ENCODE data around the gene RUVBL2.

The RUVBL2 gene

DNA sequence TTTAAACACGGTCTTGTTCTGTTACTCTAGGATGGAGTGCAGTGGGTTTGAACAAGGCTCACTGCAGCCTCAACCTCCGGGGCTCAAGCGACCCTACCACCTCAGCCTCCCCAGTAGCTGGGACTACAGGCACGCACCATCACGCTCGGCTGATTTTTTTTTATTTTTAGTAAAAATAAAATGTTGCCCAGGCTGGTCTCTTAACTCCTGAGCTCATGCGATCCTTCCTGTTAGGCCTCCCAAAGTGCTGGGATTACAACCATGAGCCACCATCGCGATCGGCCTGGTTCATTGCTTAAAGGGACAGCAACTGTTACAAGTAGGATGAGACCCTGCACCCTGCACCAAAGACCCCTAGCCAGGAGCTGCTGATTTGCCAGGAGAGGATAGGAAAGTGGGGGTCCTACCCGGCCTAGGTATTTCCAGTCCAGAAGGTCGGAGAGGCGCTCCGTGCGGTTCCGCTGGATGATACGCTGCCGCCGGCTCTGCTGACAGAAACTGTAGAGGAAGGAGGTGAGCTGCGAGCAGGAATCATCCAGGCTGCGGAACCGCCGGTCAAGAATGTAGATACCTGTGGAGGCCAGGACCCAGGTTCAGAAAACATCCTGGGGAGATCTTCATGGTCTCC lies 23.4 kb upstream of the RUVBL2 start:
- Histone ChIP-seq H3K27ac (ENCODE audit: insufficient read depth, low read depth, low read length, poor library complexity, severe bottlenecking) (no peak overlapping the region), H3K36me3 (ENCODE audit: control insufficient read depth, insufficient read depth, low read length) (peaks cover 26% of the 10 kb centered on the region), H3K9me3 (ENCODE audit: control insufficient read depth, low read length) (no peaks in the 10 kb centered on the region), H3K27me3 (ENCODE audit: control insufficient read depth, insufficient read depth, low read length, poor library complexity, severe bottlenecking) (no peaks in the 10 kb centered on the region), H3K4me1 (ENCODE audit: control insufficient read depth, insufficient read depth, low read length) (peaks cover 5% of the 10 kb centered on the region), H3K4me3 (ENCODE audit: insufficient read depth, low read depth, low read length) (no peak overlapping the region)
- WGBS, 2 experiments = 95 to 97% methylated on average over 23 of the region's 23 CpGs

DNA sequence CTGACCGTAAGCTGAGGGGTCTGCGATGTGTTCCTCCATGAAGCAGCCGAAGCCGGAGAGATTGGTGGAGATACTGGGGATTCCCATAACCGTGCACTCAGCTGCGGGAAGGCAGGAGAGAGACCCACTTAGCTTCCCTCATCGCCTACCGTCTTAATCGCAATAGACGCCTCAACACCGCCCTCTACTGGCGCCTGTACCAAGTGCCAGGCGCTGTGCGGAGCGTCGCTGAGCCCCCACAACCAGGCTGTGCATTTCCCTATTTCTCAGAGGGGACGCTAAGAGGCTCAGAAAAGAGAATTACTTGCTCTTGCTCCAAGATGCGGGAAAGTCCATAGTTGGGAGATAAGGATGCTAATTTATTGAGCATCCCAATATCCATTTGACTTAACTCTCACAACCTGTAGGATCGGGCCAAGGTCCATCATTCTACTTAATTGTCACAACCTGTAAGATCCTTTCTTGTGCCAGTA lies 22.7 kb upstream of the RUVBL2 start:
- no peak overlapping the region for H3K27ac ChIP-seq (ENCODE audit: insufficient read depth, low read depth, low read length, poor library complexity, severe bottlenecking)
- H3K4me1 ChIP-seq (ENCODE audit: control insufficient read depth, insufficient read depth, low read length) = peaks cover 5% of the 10 kb centered on the region
- peaks cover 26% of the 10 kb centered on the region for H3K36me3 ChIP-seq (ENCODE audit: control insufficient read depth, insufficient read depth, low read length)

DNA sequence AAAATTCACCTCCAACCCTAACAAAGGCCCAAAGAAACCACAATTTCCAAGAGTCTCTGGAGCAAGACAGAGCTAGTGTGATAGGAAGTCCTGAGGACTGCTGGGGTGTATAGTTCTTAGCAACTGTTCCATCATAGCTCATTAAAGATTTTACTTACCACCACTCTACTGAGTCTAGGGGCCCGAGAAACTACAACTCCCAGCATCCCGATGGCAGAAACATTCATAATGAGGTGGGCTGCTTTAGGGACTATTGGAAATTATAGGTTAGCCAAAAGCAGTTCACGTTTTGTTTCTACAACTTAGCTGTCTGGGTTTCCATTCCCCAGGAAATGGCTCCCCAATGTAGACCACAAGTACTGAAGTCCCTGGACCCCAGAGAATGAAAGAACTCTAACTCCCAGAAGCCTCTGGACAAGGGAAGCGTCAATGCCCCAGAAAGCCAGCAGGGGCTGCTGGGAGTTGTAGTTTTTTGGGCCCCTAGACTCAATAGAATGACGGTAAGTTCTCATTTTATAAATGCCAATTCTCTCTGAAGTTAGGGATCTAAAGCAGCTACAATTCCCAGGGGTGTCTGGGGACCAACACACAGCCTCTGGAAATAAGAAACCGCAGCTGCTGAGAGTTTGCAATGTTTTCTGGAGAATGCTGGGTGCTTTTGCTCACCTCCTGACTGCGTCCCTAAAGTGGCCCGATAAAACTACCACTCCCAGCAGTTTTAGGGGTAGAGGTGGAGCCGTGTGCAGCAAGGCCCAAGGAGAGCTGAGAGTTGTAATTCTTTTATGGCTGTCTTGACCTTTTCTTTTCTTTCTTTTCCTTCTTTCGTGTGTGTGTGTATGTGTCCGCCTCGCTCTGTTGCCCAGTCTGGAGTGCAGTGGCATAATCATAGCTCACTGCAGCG lies 17.5 kb upstream of the RUVBL2 start:
- 89% methylated on average over 13 of the region's 13 CpGs for WGBS, 2 experiments
- H3K36me3 ChIP-seq (ENCODE audit: control insufficient read depth, insufficient read depth, low read length) = peaks cover 7% of the 10 kb centered on the region

More for the DNA sequence above, 22.7 kb upstream of the RUVBL2 start:
- 26 to 29% methylated on average over 18 to 19 of the region's 19 CpGs for WGBS, 2 experiments
- H3K4me3 ChIP-seq (ENCODE audit: insufficient read depth, low read depth, low read length) = no peak overlapping the region
- H3K27me3 ChIP-seq (ENCODE audit: control insufficient read depth, insufficient read depth, low read length, poor library complexity, severe bottlenecking) = no peaks in the 10 kb centered on the region
- H3K9me3 ChIP-seq (ENCODE audit: control insufficient read depth, low read length) = no peaks in the 10 kb centered on the region

DNA sequence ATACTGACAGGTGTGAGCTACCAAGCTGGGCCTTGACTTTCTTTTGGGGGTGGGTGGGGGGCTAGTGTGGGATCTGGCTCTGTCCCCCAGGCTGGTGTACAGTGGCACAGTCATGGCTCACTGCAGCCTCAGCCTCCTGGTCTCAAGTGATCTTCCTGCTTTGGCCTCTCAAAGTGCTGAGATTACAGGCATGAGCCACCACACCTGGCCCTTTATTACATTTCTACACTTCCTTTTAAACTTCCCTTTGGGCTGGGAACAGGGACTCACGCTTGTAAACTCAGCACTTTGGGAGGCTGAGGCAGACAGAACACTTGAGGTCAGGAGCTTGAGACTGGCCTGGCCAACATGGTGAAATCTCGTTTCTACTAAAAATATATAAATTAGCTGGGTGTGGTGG lies 16.6 kb upstream of the RUVBL2 start:
- Histone ChIP-seq H3K27me3 (ENCODE audit: control insufficient read depth, insufficient read depth, low read length, poor library complexity, severe bottlenecking) (no peaks in the 10 kb centered on the region), H3K4me3 (ENCODE audit: insufficient read depth, low read depth, low read length) (no peak overlapping the region), H3K36me3 (ENCODE audit: control insufficient read depth, insufficient read depth, low read length) (peaks cover 7% of the 10 kb centered on the region), H3K4me1 (ENCODE audit: control insufficient read depth, insufficient read depth, low read length) (no peaks in the 10 kb centered on the region), H3K27ac (ENCODE audit: insufficient read depth, low read depth, low read length, poor library complexity, severe bottlenecking) (no peak overlapping the region), H3K9me3 (ENCODE audit: control insufficient read depth, low read length) (no peaks in the 10 kb centered on the region)
- 91 to 94% methylated on average over 2 of the region's 2 CpGs for WGBS, 2 experiments

More for the DNA sequence above, 17.5 kb upstream of the RUVBL2 start:
- Histone ChIP-seq H3K27me3 (ENCODE audit: control insufficient read depth, insufficient read depth, low read length, poor library complexity, severe bottlenecking) (no peaks in the 10 kb centered on the region), H3K4me1 (ENCODE audit: control insufficient read depth, insufficient read depth, low read length) (no peaks in the 10 kb centered on the region), H3K9me3 (ENCODE audit: control insufficient read depth, low read length) (no peaks in the 10 kb centered on the region), H3K4me3 (ENCODE audit: insufficient read depth, low read depth, low read length) (no peak overlapping the region), H3K27ac (ENCODE audit: insufficient read depth, low read depth, low read length, poor library complexity, severe bottlenecking) (no peak overlapping the region)

DNA sequence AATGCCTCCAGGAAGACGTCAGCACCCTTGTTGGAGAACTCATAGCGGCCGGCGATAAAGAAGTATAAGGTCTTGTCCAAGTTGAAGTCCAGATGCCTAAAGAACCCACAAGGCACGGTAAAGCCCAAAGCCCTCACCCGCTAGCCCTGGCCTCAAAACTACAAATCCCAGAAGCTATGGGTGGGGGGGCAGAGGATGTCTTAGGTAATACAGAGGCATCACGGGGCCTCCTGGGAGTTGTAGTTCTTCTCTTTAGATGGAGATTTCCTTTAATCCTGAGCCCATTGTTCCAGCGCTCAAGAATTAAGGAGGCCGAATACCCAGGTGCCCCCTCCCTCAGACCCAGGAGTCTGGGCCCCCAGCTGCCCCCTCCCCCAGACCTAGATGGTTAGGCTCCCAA lies 11.4 kb upstream of the RUVBL2 start:
- no peaks in the 10 kb centered on the region for H3K27me3 ChIP-seq (ENCODE audit: control insufficient read depth, insufficient read depth, low read length, poor library complexity, severe bottlenecking)
- 96% methylated on average over 9 of the region's 9 CpGs for WGBS, 2 experiments
- no peaks in the 10 kb centered on the region for H3K4me1 ChIP-seq (ENCODE audit: control insufficient read depth, insufficient read depth, low read length)
- H3K27ac ChIP-seq (ENCODE audit: insufficient read depth, low read depth, low read length, poor library complexity, severe bottlenecking) = no peak overlapping the region
- H3K36me3 ChIP-seq (ENCODE audit: control insufficient read depth, insufficient read depth, low read length) = peaks cover 5% of the 10 kb centered on the region
- H3K9me3 ChIP-seq (ENCODE audit: control insufficient read depth, low read length) = no peaks in the 10 kb centered on the region
- no peak overlapping the region for H3K4me3 ChIP-seq (ENCODE audit: insufficient read depth, low read depth, low read length)

DNA sequence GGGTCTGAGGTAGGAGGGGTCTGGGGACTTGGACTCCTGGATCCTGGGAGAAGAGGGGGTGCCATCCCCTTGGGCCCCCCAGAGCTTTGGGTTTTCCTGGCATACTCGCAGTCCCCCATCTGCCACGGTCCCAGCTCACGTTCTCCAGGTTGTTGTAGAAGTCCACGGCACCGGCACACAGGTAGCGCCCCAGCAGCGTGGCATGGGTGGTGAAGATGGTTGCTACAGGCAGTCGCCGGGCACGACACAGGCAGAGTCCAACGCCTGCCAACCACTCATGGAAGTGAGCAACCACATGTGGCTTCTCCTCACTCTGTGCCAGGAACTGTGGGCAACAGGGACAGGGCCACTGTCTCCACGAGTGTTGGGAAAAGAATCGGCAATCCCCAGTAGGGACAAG lies 8.0 kb upstream of the RUVBL2 start:
- 95 to 97% methylated on average over 13 of the region's 13 CpGs for WGBS, 2 experiments
- Histone ChIP-seq H3K36me3 (ENCODE audit: control insufficient read depth, insufficient read depth, low read length) (peaks cover 13% of the 10 kb centered on the region), H3K27me3 (ENCODE audit: control insufficient read depth, insufficient read depth, low read length, poor library complexity, severe bottlenecking) (no peaks in the 10 kb centered on the region)

DNA sequence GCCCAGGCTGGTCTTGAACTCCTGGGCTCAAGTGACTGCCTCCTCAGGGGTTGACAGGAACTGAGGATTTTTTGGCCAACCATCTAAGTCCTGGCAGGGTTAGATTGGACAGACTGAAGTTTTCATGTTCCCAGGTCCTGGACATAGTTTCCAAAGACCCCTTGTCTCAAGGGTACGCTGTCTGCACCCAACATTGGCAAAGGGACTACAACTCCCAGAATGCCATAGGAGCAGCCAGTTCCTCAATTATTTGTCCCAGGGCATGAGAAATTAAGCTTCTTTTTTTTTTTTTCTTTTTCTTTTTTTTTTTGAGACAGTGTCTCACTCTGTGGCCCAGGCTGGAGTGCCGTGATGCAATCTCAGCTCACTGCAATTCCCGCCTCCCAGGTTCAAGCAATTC lies 7.5 kb upstream of the RUVBL2 start:
- WGBS, 2 experiments = 95 to 96% methylated on average over 3 of the region's 3 CpGs
- no peaks in the 10 kb centered on the region for H3K27me3 ChIP-seq (ENCODE audit: control insufficient read depth, insufficient read depth, low read length, poor library complexity, severe bottlenecking)
- H3K36me3 ChIP-seq (ENCODE audit: control insufficient read depth, insufficient read depth, low read length) = peaks cover 13% of the 10 kb centered on the region
- H3K27ac ChIP-seq (ENCODE audit: insufficient read depth, low read depth, low read length, poor library complexity, severe bottlenecking) = no peak overlapping the region
- H3K4me1 ChIP-seq (ENCODE audit: control insufficient read depth, insufficient read depth, low read length) = peaks cover 1% of the 10 kb centered on the region
- H3K9me3 ChIP-seq (ENCODE audit: control insufficient read depth, low read length) = no peaks in the 10 kb centered on the region
- no peak overlapping the region for H3K4me3 ChIP-seq (ENCODE audit: insufficient read depth, low read depth, low read length)

More for the DNA sequence above, 8.0 kb upstream of the RUVBL2 start:
- Histone ChIP-seq H3K4me1 (ENCODE audit: control insufficient read depth, insufficient read depth, low read length) (no peaks in the 10 kb centered on the region), H3K27ac (ENCODE audit: insufficient read depth, low read depth, low read length, poor library complexity, severe bottlenecking) (no peak overlapping the region), H3K4me3 (ENCODE audit: insufficient read depth, low read depth, low read length) (no peak overlapping the region), H3K9me3 (ENCODE audit: control insufficient read depth, low read length) (no peaks in the 10 kb centered on the region)

DNA sequence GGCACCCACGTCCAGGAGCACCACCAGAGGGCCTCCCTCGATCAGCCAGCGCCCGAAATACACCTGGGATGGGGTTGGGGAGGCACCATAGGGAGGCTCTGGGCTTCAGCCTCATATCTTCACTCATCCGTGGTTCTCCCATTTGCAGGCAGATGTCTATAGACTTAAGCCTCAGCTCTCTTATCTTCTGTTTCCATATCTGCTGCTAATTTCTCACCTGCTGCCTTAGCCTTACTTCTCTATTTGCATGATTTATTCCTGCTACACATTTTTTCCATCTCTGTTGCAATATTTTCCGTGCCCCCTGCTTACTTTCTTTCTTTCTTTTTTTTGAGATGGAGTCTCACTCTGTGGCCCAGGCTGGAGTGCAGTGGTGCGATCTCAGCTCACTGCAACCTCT lies 6.4 kb upstream of the RUVBL2 start:
- Histone ChIP-seq H3K27ac (ENCODE audit: insufficient read depth, low read depth, low read length, poor library complexity, severe bottlenecking) (no peak overlapping the region), H3K36me3 (ENCODE audit: control insufficient read depth, insufficient read depth, low read length) (peaks cover 13% of the 10 kb centered on the region), H3K9me3 (ENCODE audit: control insufficient read depth, low read length) (no peaks in the 10 kb centered on the region), H3K4me3 (ENCODE audit: insufficient read depth, low read depth, low read length) (no peak overlapping the region), H3K4me1 (ENCODE audit: control insufficient read depth, insufficient read depth, low read length) (peaks cover 11% of the 10 kb centered on the region), H3K27me3 (ENCODE audit: control insufficient read depth, insufficient read depth, low read length, poor library complexity, severe bottlenecking) (no peaks in the 10 kb centered on the region)
- WGBS, 2 experiments = 89 to 95% methylated on average over 7 of the region's 7 CpGs

DNA sequence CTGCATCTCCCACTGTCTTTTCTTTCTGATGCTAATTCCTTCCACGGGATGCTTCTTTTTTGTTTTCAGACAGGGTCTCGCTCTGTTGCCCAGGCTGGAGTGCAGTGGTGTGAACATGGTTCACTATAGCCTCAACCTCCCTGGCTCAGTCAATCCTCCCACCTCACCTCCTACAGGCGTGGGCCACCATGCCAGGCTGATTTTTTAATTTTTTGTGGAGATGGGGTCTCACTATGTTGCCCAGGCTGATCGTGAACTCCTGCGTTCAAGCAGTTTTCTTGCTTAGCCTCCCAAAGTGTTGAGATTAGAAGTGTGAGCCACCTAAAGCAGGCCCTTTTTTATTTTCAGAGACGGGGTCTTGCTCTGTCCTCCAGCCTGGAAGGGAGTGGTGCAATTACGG lies 5.4 kb upstream of the RUVBL2 start:
- Histone ChIP-seq H3K36me3 (ENCODE audit: control insufficient read depth, insufficient read depth, low read length) (peaks cover 8% of the 10 kb centered on the region), H3K27me3 (ENCODE audit: control insufficient read depth, insufficient read depth, low read length, poor library complexity, severe bottlenecking) (no peaks in the 10 kb centered on the region)

DNA sequence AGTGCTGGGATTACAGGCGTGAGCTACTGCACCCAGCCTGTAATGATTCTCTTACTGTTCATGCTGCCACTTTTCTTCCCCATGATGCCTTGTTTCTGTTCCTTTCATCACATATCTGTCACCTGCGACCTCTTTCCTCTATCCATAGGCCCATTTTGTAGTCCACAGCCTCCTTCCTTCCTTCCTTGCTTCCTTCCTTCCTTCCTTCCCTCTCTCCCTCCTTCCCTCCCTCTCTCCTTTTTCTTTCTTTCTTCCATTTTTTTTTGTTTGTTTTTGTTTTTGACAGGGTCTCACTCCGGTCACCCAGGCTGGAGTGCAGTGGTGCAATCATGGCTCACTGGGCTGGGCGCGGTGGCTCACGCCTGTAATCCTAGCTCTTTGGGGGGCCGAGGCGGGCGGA lies 4.8 kb upstream of the RUVBL2 start:
- peaks cover 11% of the 10 kb centered on the region for H3K4me1 ChIP-seq (ENCODE audit: control insufficient read depth, insufficient read depth, low read length)
- 89 to 92% methylated on average over 9 of the region's 9 CpGs for whole genome bisulfite sequencing, 2 experiments
- H3K36me3 ChIP-seq (ENCODE audit: control insufficient read depth, insufficient read depth, low read length) = peaks cover 8% of the 10 kb centered on the region
- no peak overlapping the region for H3K27ac ChIP-seq (ENCODE audit: insufficient read depth, low read depth, low read length, poor library complexity, severe bottlenecking)
- H3K4me3 ChIP-seq (ENCODE audit: insufficient read depth, low read depth, low read length) = no peak overlapping the region
- no peaks in the 10 kb centered on the region for H3K27me3 ChIP-seq (ENCODE audit: control insufficient read depth, insufficient read depth, low read length, poor library complexity, severe bottlenecking)
- no peaks in the 10 kb centered on the region for H3K9me3 ChIP-seq (ENCODE audit: control insufficient read depth, low read length)

More for the DNA sequence above, 5.4 kb upstream of the RUVBL2 start:
- Histone ChIP-seq H3K4me3 (ENCODE audit: insufficient read depth, low read depth, low read length) (no peak overlapping the region), H3K27ac (ENCODE audit: insufficient read depth, low read depth, low read length, poor library complexity, severe bottlenecking) (no peak overlapping the region), H3K4me1 (ENCODE audit: control insufficient read depth, insufficient read depth, low read length) (peaks cover 11% of the 10 kb centered on the region), H3K9me3 (ENCODE audit: control insufficient read depth, low read length) (no peaks in the 10 kb centered on the region)
- 93% methylated on average over 7 of the region's 7 CpGs for WGBS, 2 experiments

All from ectodermal cell (in vitro differentiated cells).